Skeletal muscle tissue (tissue), 4 donors: ENCODE results near the gene SREK1IP1. TPM values are rescaled to one million over a fixed set of nuclear protein-coding genes. Genes with fewer than 3 reads are reported as not detected.
"Not testable (repeated sequence)": the region's sequence is repeated elsewhere in the genome, so short reads cannot be mapped to it uniquely, and the experiment has no call there.

Experiments
- H3K27ac ChIP-seq: one replicate; pipeline ENCODE4 v1.7.0; 2013; ENCODE audit warnings: mild to moderate bottlenecking, low read depth, low read length, inconsistent platforms
- H3K27me3 ChIP-seq, 3 donors: one replicate each; pipeline ENCODE4 v1.7.0; 2013; ENCODE audit warnings: low read length in 3 of 3; ENCODE audit not compliant: control insufficient read depth in 3 of 3, insufficient read depth in 3 of 3
- H3K36me3 ChIP-seq, 3 donors: one replicate each; pipeline ENCODE4 v1.7.0; 2013; ENCODE audit warnings: low read length in 3 of 3; ENCODE audit not compliant: control insufficient read depth in 3 of 3, insufficient read depth in 3 of 3
- H3K4me1 ChIP-seq, 3 donors: one replicate each; pipeline ENCODE4 v1.7.0; 2013; ENCODE audit warnings: low read length in 3 of 3, mild to moderate bottlenecking in 3 of 3; ENCODE audit not compliant: control insufficient read depth in 3 of 3, insufficient read depth in 3 of 3
- H3K4me3 ChIP-seq, 3 donors: one replicate each; pipeline ENCODE4 v1.7.0; 2013; ENCODE audit warnings: low read length in 3 of 3
- H3K9ac ChIP-seq, 3 donors: one replicate each; pipeline ENCODE4 v1.7.0; 2013; ENCODE audit warnings: low read length in 3 of 3, mild to moderate bottlenecking in 3 of 3, moderate library complexity in 2 of 3, low read depth in 1 of 3
- H3K9me3 ChIP-seq, 3 donors: one replicate each; pipeline ENCODE4 v1.7.0; 2013; ENCODE audit warnings: low read length in 3 of 3; ENCODE audit not compliant: control insufficient read depth in 3 of 3
- total RNA-seq: library from RNA; depleted of rRNA; stranded (reverse); fragments of >200 nt; gene quantifications from one replicate; pipeline ENCODE4 v1.2.3, GENCODE V29; 2014
- donor health status: Osteomylitis.

SREK1IP1 gene
- total RNA-seq, 1 donor from 2014 or later = 5.7 TPM

DNA sequence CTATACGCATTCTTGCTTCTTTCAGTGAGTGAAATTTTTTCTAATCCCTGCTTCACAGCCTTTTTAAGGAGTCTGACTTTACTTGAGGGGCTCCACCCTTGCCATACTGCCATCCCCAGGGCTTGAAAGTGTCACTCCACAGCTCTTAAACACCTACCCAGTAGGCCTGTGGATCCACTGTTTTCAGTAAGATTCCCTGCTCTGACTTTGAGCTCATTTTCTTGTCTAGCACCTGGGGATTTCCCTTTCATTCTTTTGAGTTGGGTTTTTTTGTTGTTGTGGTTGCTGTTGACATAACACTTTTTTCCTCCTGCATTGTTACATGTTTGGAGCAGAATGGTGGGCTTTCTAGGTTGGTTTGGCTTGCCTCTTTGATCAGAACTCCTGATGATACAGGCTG is 23.6 kb downstream of the SREK1IP1 start:
- Histone ChIP-seq H3K9ac (no peak overlapping the region), H3K9me3 (no peaks in the 10 kb centered on the region), H3K4me3 (no peak overlapping the region), H3K4me1 (peaks cover 0 to 9% (median 2%) of the 10 kb centered on the region in 3 donors), H3K36me3 (peaks cover 2 to 8% (median 7%) of the 10 kb centered on the region in 3 donors), H3K27ac (no peak overlapping the region), H3K27me3 (no peaks in the 10 kb centered on the region)

DNA sequence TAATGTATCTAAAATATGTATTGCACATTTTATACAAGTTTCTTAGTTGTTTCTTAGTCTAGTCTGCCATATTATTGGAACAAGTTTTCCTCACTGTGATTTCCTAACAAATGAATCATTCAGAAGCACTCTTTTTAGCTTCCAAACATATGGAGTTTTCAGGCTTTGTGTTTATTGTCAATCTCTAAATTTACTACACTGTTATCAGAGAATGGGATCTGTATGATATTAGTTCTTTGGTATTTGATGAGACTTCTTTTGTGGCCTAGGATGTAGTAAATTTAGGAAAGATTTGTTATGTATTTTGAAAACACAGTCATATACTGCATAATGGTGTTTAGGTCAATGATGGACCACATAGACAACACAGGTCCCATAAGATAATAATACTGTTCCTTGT is 25.7 kb downstream of the SREK1IP1 start:
- H3K36me3 ChIP-seq = peaks cover 2 to 17% (median 15%) of the 10 kb centered on the region in 3 donors
- H3K9me3 ChIP-seq = no peaks in the 10 kb centered on the region
- H3K4me1 ChIP-seq = peaks cover 0 to 6% (median 2%) of the 10 kb centered on the region in 3 donors
- H3K27me3 ChIP-seq = no peaks in the 10 kb centered on the region
- H3K4me3 ChIP-seq = no peak overlapping the region
- H3K9ac ChIP-seq = no peak overlapping the region
- H3K27ac ChIP-seq = no peak overlapping the region

DNA sequence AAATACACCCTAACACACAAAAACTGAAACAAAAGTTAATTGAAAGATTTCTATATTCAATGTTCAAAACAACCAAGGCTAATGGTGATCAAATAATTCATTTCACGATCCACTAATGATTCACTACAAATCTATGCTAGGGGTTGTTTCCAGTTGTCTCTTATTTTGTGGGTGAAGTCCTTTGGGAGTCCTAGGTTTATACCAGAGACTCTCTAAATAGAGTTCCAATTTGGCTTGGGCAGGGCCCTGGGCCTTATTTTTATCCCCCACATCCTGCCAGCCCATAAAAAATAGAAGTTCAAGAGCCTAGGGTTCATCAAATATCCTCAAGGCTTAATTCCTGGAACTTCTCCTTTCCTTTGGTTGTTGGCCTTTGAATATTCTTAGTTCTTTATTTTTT is 26.1 kb downstream of the SREK1IP1 start:
- Histone ChIP-seq H3K4me1 (peaks cover 0 to 6% (median 2%) of the 10 kb centered on the region in 3 donors), H3K4me3 (no peak overlapping the region), H3K27me3 (no peaks in the 10 kb centered on the region), H3K36me3 (peaks cover 2 to 17% (median 15%) of the 10 kb centered on the region in 3 donors), H3K9me3 (no peaks in the 10 kb centered on the region), H3K27ac (no peak overlapping the region), H3K9ac (no peak overlapping the region)

DNA sequence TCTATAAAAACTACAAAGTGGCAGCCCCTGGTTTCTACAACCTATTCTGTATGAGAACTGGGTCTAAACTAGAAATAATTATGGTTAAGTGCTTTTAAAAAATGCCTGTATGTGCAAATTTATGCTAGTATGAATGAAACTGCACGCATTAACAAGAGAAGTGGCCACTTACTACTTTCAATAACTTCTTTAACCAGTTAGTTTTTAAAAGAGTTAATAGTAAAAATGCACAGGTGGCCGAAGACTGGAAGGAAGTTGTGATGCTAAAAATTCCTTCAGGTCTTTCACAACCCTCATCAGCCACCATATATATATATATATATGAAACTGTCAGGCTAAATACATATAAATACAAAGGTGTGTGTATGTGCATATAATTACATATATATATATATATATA is 41.3 kb downstream of the SREK1IP1 start:
- no peak overlapping the region for H3K27ac ChIP-seq
- no peaks in the 10 kb centered on the region for H3K4me1 ChIP-seq
- no peaks in the 10 kb centered on the region for H3K9me3 ChIP-seq
- no peaks in the 10 kb centered on the region for H3K27me3 ChIP-seq
- H3K9ac ChIP-seq = no peak overlapping the region
- no peak overlapping the region for H3K4me3 ChIP-seq
- H3K36me3 ChIP-seq = peaks cover 0 to 19% (median 8%) of the 10 kb centered on the region in 3 donors

DNA sequence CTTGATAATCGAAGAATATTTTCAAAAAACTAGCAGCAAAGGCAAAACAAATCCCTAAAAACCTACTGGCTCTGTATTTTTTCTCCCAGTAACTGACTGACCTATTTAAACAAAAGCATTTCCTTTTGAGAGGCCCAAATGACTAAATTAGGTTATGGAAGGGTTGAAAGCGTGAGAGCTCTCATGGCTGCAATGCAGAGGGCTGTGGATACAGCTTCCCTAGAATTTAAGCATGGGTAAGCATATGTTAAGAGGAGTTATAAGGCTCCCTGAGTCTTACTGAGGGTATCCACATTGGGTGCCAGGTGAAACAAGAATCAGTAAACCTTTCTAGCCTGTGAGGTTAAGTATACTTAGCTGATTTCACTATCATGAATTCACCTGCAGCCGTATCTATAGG is 45.9 kb downstream of the SREK1IP1 start:
- peaks cover 0 to 16% (median 12%) of the 10 kb centered on the region in 3 donors for H3K36me3 ChIP-seq
- no peak overlapping the region for H3K9ac ChIP-seq
- no peak overlapping the region for H3K27ac ChIP-seq
- no peaks in the 10 kb centered on the region for H3K4me1 ChIP-seq
- no peaks in the 10 kb centered on the region for H3K27me3 ChIP-seq
- no peaks in the 10 kb centered on the region for H3K9me3 ChIP-seq
- no peak overlapping the region for H3K4me3 ChIP-seq

DNA sequence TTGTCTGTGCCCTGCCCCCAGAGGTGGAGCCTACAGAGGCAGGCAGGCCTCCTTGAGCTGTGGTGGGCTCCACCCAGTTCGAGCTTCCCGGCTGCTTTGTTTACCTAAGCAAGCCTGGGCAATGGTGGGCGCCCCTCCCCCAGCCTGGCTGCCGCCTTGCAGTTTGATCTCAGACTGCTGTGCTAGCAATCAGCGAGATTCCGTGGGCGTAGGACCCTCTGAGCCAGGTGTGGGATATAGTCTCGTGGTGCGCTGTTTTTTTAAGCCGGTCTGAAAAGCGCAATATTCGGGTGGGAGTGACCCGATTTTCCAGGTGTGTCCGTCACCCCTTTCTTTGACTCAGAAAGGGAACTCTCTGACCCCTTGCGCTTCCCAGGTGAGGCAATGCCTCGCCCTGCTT is 54.0 kb downstream of the SREK1IP1 start:
- not testable (repeated sequence) for H3K4me3 ChIP-seq, H3K27me3 ChIP-seq, H3K9ac ChIP-seq, H3K9me3 ChIP-seq, H3K36me3 ChIP-seq, H3K4me1 ChIP-seq, H3K27ac ChIP-seq

DNA sequence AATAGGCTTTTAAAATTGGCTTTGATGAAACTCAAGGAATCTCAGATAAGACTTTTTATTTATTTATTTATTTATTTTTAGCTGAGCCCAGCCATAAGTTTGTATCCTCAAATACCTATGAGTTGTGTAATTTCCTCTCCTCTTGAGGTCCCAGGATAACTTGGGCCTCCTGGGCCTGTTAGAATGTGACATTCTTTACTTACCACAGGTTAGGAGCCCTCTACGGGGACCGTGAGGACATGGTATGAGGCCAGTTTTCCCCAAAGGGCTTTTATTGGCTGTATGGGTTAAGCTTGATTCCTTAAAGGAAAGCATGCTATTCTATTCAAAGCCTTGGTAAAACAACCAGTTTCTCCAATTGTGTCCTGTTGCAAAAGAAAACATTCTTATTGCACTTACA is 61.3 kb downstream of the SREK1IP1 start:
- no peaks in the 10 kb centered on the region for H3K9me3 ChIP-seq
- no peak overlapping the region for H3K4me3 ChIP-seq
- H3K36me3 ChIP-seq = no peaks in the 10 kb centered on the region
- H3K4me1 ChIP-seq = no peaks in the 10 kb centered on the region
- no peak overlapping the region for H3K9ac ChIP-seq
- peaks cover 0 to 4% (median 0%) of the 10 kb centered on the region in 3 donors for H3K27me3 ChIP-seq
- no peak overlapping the region for H3K27ac ChIP-seq

DNA sequence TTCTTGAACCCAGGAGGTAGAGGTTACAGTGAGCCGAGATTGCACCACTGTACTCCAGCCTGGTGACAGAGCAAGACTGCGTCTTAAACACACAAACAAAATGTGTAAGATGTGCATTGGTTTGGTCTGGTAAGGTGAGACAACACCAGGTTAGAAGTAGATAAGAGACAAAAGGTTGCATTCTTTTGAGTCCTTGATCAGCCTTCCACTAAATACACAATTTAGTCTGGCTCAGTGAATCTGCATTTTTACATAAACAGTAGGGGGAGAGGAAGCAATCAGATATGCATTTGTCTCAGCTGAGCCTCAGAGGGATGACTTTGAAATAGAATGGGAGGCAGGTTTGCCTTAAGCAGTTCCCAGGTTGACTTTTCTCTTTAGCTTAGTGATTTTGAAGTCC is 62.4 kb downstream of the SREK1IP1 start:
- H3K4me3 ChIP-seq, H3K9ac ChIP-seq, H3K27ac ChIP-seq, H3K27me3 ChIP-seq, H3K4me1 ChIP-seq, H3K36me3 ChIP-seq, H3K9me3 ChIP-seq: not testable (repeated sequence)

DNA sequence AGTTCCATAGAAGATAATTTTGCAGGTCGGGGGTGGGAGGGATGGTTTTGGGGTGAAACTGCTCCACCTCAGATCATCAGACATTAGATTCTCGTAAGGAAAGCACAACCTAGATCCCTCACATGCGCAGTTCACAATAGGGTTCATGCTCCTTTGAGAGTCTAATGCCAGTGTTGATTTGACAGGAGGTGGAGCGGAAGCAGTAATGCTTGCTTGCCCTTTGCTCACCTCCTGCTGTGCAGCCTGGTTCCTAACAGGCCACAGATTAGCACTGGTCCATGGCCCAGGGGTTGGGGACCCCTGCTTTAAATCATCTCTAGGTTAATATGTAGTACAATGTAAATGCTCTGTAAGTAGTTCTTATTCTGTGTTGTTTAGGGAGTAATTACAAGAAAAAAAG is 67.7 kb downstream of the SREK1IP1 start:
- H3K27me3 ChIP-seq = peaks cover 0 to 4% (median 0%) of the 10 kb centered on the region in 3 donors
- no peaks in the 10 kb centered on the region for H3K9me3 ChIP-seq
- no peaks in the 10 kb centered on the region for H3K36me3 ChIP-seq
- H3K27ac ChIP-seq = no peak overlapping the region
- H3K4me3 ChIP-seq = no peak overlapping the region
- no peak overlapping the region for H3K9ac ChIP-seq
- no peaks in the 10 kb centered on the region for H3K4me1 ChIP-seq

DNA sequence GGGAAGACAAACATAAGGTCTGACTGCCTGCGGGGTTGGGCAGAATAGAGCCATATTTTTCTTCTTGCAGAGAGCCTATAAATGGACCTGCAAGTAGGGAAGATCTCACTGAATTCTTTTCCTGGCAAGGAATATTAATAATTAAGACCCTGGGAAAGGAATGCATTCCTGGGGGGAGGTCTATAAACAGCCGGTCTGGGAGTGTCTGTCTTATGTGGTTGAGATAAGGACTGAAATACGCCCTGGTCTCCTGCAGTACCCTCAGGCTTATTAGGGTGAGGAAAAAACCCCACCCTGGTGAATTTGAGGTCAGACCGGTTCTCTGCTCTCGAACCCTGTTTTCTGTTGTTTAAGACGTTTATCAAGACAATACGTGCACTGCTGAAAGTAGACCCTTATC is 72.1 kb downstream of the SREK1IP1 start:
- not testable (repeated sequence) for H3K9ac ChIP-seq, H3K9me3 ChIP-seq, H3K4me1 ChIP-seq, H3K27ac ChIP-seq, H3K4me3 ChIP-seq, H3K27me3 ChIP-seq, H3K36me3 ChIP-seq

DNA sequence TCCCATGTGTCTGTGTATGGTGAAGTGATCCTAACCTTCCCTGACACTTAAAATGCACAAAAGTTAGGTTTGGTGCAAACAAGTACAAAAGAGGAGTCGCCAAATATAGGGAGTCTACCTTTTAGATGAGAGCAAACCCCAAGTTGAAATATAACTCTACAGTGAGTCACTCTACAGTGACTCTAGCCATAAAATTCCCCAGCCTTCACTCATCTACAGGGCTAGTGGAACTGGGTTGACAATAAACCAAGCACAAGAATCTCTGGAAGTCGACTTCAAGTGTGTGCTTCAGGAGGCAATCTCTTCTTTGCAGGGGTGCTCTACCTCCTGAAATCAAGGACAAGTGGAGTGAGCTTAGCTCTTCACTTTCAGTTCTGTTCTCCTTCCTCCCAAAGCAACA is 74.9 kb downstream of the SREK1IP1 start:
- no peaks in the 10 kb centered on the region for H3K36me3 ChIP-seq
- no peak overlapping the region for H3K27ac ChIP-seq
- H3K4me3 ChIP-seq = no peak overlapping the region
- peaks cover 0 to 8% (median 5%) of the 10 kb centered on the region in 3 donors for H3K4me1 ChIP-seq
- peaks cover 12 to 23% (median 23%) of the 10 kb centered on the region in 3 donors for H3K27me3 ChIP-seq
- H3K9ac ChIP-seq = no peak overlapping the region
- no peaks in the 10 kb centered on the region for H3K9me3 ChIP-seq
